ENCODE data around the gene GRIK4.
A peak's percentile ranks its signal among the peaks of the same experiment; 100 is the strongest.

GRIK4 gene

DNA sequence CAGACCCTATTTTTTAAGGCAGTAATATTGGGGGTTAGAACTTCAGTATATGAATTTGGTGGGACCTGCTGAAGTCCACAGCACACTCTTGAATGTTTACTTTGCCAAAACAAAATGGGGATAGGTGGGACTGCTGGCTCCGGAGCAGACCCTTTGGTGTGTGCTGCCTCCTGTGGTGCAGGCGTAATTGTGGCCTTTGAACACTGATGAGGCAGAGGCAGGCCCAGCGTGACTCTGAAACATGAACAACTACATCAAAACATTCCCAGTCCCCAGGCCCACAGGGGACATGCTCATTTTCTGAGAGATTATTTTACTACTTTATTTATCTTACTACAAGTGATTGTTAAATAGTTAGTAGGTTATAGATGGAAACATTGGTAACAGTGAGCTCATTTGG, 287.3 kb downstream of the GRIK4 start:
- no peak for DNase-seq (ENCODE audit: low read depth in 2 of 3, low spot score in 1 of 3)

GRCh38 chr11:120800206-120800605, 288.7 kb downstream of the GRIK4 start:
- no peak for DNase-seq (ENCODE audit: low read depth in 2 of 3, low spot score in 1 of 3)

DNA sequence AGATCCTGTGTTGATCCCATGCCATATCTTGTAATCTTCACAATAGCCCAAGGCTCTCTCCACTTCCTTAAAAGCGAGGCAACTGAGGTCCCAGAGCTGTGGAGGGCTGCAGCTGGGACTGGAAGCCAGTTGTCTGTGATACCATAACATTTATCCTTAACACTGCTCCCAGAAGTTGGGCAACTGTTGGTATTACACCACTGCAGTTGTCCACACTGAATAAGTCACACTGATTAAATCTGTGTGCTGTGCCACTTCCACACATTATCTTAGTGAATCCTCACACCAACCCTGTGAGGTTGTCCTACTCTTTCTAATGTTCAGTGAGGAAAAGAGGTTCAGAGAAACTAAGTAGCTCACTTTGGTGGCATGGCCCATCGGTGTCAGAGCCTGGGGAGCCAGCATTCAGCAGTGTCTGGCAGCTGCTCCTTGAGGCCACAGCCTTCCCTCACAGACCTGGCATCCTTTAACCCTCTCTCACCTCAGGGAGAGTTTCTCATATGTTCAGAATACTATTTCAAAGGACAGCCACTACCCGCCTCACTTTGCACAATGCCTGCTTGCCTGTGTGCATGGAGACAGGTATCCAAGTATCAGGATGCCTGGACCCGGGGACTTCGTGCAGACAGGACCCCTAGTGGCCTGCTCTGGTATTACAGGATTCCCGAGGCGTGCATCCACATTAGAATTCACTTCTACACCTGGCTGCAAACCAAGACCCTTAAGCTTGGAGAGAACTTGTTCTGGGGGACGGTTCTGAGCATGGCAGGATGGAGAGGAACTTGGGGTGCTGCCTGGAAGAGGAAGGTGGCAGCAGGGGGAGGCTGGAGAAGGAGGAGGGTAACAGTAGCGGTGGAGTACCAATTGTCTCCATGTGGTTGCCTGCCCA, 290.5 kb downstream of the GRIK4 start:
- peak; percentile 7 to 54 (median 8) for DNase-seq (ENCODE audit: low read depth in 2 of 3, low spot score in 1 of 3)

- no peak for DNase-seq (ENCODE audit: low read depth in 2 of 3, low spot score in 1 of 3)
Measured at GRCh38 chr11:120805960-120806555, 294.5 kb downstream of the GRIK4 start.

GRCh38 chr11:120807414-120808150, 296.0 kb downstream of the GRIK4 start:
- DNase-seq (ENCODE audit: low read depth in 2 of 3, low spot score in 1 of 3), result no peak

- no peak for DNase-seq (ENCODE audit: low read depth in 2 of 3, low spot score in 1 of 3)
Measured at GRCh38 chr11:120808616-120809050, 297.1 kb downstream of the GRIK4 start.

DNA sequence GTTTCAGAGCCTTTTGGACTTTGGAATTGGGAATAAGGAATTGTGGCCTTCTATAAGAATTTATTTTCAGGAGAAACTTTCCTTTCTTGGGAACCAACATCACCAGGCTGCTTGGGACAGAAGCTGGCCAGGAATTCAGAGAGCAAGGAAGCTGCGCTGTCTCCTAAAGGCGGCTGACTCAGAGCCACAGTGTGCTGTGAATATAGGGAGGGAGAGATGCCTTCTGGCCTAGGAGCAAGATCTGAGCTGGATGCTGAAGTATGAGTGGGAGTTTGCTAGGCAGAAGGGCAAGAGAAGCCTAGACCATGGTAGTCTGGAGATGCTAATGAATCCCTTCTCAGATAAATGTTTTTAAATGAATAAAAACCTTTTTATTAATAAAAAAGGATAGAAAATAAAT, 298.7 kb downstream of the GRIK4 start:
- DNase-seq (ENCODE audit: low read depth in 2 of 3, low spot score in 1 of 3), result no peak

DNA sequence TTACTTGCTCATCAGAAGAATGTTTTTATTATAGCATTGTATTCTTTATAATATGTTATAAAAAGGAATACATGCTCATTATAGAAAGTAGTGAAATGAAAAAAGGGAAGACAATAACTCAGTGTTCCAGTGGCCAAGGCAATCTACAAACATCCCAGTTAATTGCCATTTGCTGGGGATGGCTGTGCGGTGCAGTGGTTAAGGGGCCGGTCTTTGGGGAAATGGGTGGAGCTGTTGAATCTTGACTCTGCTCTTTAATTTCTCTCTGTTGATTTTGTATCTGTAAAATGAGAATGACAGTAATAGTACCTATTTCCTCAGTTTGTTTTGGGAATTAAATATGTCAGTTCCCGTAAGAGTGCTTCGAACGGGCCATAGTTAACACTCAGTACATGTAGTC, 299.7 kb downstream of the GRIK4 start:
- DNase-seq (ENCODE audit: low read depth in 2 of 3, low spot score in 1 of 3), result no peak

GRCh38 chr11:120811731-120812130, 300.2 kb downstream of the GRIK4 start:
- no peak for DNase-seq (ENCODE audit: low read depth in 2 of 3, low spot score in 1 of 3)

DNA sequence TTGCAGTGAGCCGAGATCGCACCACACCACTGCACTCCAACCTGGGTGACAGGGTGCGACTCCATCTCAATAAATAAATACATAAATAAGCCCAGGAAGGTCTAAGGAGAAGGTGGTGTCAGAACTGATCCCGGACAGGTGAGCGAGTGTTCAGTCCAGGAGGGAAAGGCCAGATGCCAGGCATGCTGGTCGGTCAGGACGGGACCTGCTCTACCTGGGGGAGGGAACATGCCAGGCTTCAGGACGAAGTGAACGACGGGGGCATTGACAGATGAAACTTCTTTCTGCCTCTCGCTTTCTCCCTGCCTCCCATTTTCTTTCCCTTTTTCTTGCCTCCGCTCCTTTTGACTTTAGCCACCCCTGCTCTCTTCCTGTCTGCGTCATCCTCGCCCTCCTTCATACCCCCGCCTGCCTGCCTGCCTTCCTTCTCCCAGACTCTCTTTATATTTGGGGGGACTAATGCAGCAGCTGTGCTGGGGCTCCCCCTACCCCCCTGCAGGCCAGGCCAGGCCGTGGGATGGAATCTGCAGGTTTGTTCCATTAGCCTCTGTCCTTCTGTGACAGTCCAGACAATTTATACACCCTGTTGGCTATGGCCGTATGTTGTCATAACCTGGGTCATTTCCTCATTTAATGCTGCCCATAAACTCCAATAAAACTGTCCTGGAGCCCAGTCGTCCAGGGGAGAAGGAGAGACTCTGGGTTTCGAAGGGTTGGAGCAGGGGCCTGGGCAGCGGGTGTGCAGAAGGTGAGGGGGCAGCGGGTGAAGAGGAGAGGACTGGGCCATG, 303.2 kb downstream of the GRIK4 start:
- no peak for DNase-seq (ENCODE audit: low read depth in 2 of 3, low spot score in 1 of 3)

DNA sequence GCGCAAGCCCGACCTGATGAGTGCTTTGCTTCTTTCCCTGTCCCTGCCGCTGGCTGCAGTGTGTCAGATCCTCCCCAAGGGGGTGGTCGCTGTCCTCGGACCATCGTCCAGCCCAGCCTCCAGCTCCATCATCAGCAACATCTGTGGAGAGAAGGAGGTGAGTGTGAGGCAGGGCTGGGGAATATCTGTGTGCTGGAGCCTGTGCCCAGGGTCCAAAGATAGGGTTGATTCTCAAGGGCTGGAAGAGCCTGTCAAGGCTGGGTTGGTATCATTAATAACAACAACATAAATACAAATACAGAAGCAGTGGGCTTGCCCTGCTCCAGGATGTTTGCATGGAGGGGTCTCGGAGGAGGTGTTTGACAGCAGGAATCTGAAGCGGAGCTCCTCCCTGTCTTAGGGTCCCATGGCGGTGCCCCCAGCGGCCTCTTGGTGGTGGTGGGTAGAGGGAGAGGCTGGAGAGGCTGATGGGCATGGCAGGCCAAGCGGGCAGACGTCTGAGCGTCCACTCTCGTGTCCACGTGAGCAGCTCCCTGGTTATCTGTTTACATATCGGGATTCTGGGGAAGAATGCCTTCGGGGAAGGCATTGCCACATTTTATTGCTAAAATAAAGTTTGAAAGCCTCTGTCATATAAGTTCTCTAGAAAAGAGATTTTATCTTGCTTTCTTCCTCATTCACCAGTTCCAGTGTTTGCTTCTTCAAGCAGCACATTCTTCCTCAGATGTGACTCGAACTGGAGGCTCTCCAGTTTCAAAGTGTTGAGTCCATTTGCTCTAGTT, 304.0 kb downstream of the GRIK4 start:
- no peak for DNase-seq (ENCODE audit: low read depth in 2 of 3, low spot score in 1 of 3)

DNA sequence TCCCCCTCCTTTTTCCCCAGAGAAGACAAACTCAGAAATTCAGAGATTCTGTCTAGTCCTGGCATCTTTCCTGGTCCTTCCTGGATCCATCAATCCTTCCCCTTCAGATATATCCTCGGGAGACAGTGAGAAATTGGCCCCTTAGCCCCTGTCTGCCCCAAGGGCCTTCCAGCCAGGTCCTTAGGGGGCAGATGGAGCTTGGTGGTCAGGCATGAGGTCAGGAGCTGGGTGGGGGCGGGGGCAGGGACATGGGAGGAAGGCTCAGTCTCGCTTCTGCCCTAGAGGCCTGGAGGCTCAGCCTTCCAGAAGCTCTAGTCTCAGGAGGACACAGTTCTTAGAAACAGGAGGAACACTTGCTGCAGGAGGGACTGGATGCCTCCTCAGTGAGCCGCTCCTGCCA, 304.6 kb downstream of the GRIK4 start:
- no peak for DNase-seq (ENCODE audit: low read depth in 2 of 3, low spot score in 1 of 3)

DNA sequence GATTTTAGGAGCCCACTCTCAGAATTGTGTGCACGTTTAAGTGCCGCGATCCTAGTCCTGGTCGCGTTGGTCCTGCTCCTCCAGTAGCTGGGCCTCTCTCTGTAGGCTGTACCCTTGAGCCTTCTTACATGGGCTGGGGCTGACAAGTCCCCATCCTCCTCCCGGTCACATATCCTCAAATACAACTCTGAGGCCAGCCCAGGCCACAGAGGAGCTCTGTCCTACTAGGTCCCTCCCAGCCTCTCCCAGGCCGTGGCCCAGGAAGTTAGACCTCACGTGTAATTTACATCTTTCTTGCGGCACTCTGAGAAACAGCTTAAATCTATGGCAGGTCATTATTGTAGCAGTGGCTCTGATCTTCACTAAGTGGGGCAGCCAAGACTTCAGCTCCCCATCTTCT, 305.2 kb downstream of the GRIK4 start:
- no peak for DNase-seq (ENCODE audit: low read depth in 2 of 3, low spot score in 1 of 3)

DNA sequence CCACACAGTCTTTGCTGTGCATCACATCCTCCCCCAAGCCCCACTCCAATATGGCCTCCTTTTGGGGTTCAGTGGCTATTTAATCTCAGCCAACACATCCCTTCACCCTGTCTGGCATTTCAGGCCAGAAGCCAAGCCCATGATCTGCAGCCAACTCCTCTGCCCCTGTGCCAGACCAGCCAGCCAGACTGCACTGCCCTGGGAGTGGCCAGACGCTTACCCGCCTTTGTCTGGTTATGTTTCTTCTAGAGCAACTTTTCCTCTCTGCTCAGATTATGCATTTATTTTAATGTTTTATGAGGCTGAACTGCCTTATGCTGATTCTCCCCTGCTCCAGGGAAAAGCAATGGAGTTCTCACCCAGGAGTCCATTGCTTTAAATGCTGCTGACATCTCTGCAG, 305.6 kb downstream of the GRIK4 start:
- no peak for DNase-seq (ENCODE audit: low read depth in 2 of 3, low spot score in 1 of 3)

GRCh38 chr11:120818097-120818496, 306.5 kb downstream of the GRIK4 start:
- DNase-seq (ENCODE audit: low read depth in 2 of 3, low spot score in 1 of 3), result no peak

DNA sequence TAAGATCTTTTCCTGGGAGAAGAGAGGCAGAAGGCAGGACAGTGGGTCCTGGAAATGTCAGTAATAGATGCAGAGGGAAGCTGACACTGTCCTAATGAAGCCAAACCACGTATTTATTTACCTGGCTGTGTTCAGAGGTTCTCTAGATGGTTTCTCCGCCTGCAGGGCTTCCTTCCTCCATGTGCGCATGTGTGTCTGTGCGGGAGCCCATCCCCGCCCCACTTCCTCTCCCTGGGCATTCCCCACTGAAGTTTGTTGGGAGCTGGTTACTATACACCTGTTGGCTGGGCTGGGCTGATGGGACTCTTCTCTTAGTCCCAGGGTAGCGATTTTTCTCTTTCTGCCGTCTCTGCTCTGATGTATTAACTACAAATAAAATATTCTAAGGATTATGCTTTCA, 307.5 kb downstream of the GRIK4 start:
- no peak for DNase-seq (ENCODE audit: low read depth in 2 of 3, low spot score in 1 of 3)

DNA sequence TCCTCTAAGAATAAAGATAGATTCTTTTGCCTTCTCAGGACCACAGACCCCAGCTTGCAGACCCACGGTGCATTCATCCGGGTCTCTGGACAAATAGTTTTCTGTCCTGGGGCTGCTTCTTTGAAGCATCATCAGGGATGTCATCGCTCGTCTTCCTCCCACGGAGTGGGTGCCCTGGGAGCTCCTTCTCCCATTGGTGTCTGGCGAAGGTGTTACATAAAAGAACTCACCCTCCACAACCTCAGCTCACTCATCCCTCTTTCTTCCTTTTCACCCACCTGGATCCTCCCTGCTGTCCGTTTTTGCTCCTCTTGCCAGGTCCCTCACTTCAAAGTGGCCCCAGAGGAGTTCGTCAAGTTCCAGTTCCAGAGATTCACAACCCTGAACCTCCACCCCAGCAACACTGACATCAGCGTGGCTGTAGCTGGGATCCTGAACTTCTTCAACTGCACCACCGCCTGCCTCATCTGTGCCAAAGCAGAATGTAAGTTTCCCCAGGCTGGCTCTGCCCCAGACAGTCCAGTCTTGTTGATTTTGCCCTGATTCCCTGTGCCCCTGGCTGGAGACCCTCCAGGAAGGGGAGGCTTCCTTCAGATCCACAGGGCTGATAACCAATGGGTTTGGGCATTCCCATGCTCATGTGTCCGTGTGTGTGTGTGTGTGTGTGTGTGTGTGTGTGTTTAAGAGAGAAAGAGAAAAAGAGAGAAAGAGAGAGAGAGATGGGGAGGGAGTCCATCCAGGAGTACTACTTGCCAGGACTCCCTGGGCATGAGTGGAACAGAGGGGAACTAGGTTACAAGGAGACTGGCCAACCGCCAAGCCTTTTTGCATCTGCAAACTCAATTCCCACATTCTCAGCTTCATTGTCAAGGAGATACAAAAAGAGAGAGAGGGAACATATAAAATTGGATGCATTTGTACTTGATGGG, 308.2 kb downstream of the GRIK4 start:
- no peak for DNase-seq (ENCODE audit: low read depth in 2 of 3, low spot score in 1 of 3)

DNA sequence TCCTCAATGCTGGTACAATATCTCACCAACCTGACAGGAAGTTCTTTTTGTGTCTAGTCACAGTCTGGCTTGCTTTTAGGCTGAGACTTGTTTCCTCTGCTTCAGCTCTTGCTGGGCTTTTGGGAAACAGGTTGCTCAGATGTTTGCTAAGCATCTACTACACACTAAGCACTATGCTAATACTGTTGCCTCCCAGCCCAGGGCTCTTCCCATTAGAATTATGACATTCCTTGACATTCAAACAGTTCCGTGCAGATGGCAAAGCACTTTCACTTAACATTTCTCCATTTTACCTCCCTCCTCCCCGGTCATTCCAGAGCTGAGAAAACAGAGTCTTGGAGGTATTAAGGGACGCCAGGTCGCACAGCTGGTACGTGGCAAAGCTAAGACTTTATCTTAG, 311.6 kb downstream of the GRIK4 start:
- no peak for DNase-seq (ENCODE audit: low read depth in 2 of 3, low spot score in 1 of 3)

DNA sequence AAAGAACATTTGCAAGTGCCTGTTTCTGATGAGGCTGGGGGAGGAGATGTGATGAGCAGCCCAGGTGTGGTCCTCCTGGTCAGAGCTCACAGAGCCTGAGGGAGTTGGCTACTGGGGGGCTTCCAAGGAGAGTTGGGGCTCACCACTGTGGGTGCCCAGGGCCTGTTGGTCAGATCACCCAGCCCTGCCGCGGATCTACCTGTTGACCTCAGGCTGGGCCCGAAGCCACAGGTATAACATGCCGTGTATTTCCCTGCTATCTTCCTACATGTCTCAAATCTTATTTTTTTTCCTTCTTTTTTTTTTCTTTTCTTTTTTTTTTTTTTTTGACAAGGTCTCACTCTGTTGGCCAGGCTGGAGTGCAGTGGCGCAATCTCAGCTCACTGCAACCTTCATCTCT, 312.7 kb downstream of the GRIK4 start:
- DNase-seq (ENCODE audit: low read depth in 2 of 3, low spot score in 1 of 3), result no peak

Data from stimulated activated CD4-positive, alpha-beta T cell treated with anti-CD3 and anti-CD28 coated beads, Interleukin-12 subunit alpha, Interleukin-12 subunit beta, amount 100 ng/mL, for 48 hours (primary cell).